Glomerular endothelial cell (primary cell): ENCODE measurements around the gene TMC1. TPM values are rescaled to one million over a fixed set of nuclear protein-coding genes. Genes with fewer than 3 reads are reported as not detected.

Experiments used
- DNase-seq: peaks from one replicate; pipeline ENCODE4 v3.0.0-alpha.2; 2011; ENCODE audit warnings: low read depth, low spot score; ENCODE audit errors: extremely low read depth
- total RNA-seq: library from RNA; depleted of rRNA; stranded (reverse); fragments of >200 nt; gene quantifications from 2 replicates; pipeline ENCODE4 v1.2.3, GENCODE V29; 2015

The TMC1 gene
- total RNA-seq, 1 donor from 2014 or later = 0.23 TPM

DNA sequence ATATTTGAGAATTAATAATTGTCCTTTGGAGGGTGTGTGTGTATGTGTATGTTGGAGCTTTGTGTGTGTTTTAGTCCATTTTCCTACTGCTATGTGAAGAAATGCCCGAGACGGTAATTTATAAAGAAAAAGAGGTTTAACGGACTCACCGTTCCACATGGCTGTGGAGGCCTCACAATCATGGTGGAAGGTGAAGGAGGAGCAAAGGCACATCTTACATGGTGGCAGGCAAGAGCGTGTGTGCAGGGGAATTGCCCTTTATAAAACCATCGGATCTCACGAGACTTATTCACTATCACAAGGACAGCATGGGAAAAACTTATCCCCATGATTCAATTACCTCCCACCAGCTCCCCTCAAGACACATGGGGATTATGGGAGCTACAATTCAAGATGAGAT is 44.1 kb downstream of the TMC1 start:
- DNase-seq = no peak

DNA sequence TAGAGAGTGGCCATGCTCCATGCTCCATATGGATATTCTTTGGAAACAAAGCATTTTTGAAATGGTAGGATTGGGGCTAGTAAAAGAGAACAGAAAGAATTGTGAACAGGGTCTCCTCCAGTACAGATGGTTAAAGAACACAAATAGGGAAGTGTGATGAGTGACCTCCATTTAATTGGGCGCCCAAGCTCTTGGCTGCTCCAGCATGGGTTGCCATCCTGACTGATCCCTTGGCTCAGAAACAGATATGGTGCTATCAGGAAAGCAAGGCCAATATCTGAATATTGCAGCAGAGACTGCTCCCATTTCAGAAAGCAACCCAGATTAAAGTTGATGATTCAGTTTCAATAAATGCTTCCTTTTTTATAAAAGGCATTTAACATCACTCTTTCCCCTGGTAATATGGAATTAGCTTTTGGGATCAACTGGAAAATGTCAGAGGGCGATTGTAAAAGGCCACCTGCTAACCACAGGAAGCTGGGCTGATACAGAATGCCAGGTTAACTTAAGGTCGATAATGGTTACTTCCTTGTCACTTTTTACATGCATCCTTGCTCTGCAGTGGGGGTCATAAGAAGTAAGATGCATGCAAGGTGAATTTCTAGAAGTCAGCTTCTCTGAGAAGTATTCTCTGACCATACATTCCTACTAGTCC is 52.9 kb downstream of the TMC1 start:
- no peak for DNase-seq

- DNase-seq = no peak
These were observed 54.3 kb downstream of the TMC1 start for GRCh38 chr9:72575666-72576065.

DNA sequence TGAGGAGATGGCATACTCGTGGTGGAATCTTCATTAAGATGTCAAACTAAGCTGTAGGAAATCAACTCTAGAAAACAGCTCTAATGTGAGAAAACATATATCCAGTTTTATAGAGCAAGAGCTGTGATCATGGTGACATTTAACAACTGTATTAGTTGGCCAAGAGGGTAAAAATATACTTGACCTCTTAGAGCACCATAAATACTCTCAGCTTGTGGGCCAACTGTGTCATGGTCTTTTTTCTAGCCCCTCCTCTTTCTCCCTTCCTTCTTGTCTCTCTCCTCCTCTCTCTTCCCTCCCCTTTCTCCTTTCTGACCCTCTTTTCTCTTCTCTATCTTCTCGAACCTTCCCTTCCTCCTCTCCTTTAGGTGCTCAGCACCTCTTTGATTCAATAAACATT is 54.7 kb downstream of the TMC1 start:
- DNase-seq = no peak

DNA sequence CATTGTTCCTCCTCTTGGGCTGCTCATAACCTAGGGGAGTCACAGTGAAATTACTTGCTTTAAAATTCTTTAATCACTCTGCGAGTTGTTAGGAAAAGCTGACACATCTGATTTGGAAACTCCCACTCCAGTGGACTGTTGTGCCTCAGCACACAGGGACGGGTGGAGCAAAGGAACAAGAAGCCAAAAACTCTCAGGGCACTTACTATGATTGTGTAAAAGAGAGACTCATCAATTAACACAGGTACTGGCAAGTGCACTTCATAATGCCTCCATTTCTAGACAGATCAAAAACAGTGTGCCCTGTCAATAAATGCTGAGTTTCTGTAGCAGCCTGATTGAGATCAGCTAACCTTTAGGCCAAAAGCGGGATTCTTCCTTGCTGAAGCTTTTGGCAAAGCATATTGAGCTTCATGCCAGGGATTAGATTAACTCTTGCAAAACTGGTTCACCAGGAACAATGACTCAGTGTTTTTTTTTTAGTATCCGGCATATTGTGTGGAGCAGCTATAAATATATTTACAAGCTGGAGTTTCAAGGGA is 55.9 kb downstream of the TMC1 start:
- DNase-seq = no peak

- DNase-seq = no peak
These were observed 57.8 kb downstream of the TMC1 start for GRCh38 chr9:72579190-72579589.

GRCh38 chr9:72579880-72580550 is 58.6 kb downstream of the TMC1 start:
- no peak for DNase-seq

DNA sequence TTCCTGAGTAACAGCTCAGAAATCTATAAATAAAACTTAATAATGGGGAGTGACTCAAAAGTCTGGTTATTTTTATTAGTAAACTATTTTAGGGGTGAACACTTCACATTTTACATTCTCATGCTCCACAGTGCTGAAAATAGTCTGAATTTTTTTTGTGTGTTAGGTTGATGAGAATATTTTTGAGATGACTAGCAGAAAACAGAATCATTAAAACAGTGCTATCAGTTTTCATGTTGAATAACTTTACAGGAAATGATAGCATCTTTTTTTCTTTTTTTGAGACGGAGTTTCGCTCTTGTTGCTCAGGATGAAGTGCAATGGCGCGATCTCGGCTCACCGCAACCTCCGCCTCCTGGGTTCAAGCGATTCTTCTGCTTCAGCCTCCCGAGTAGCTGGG is 60.3 kb downstream of the TMC1 start:
- DNase-seq = no peak

GRCh38 chr9:72583370-72583769 is 62.0 kb downstream of the TMC1 start:
- DNase-seq = no peak

DNA sequence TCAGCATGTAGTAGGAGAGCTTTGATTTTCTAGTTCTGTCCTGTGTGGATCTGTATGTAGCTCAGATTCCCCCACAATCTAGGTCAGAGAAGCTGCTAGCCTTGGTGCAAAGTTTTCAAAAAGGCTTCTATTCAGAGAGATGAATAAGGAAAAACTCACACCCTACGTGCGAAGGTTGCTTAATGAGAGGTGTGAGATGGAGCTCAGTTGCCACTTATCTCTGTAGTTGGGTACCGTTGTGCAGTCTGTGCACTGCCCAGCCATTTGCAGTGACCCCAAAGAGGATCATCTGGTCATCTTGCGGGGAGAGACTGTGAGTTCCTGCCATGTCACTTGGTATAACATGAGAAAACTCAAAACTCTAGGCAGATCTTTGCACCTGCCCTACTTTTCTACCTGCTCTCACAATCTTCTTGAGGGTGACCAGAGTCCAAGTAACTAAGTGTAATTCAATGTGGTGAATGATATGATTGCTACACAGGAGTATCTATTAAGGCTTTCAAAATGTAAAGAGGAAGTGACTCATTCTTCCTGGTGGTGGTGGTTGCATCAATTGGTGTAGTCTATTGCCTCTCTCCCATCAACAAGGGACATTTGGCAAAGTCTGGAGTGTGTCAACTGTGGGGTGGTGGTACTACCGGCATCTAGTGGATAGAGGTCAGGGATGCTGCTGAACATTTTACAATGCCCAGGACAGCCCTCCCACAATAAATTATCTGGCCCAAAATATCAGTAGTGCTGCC is 65.2 kb downstream of the TMC1 start:
- no peak for DNase-seq

DNA sequence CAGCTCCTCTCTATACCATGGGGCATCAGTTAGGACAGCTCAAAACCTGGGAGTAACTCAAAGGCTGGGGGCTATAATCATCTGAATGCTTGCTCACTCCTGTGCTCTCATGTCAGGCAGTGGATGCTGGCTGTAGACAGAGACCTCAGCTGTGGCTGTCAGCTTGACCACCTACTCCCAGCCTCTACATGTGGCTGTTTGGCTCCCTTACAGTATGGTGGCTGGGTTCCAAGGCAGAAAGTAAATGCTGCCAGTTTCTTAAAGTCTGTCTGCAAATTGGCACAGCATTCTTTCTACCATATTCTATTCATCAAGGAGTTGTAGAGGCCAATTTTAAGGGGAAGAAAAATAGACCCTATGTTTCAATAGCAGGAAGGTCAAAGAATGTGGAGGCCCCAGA is 66.9 kb downstream of the TMC1 start:
- no peak for DNase-seq

DNA sequence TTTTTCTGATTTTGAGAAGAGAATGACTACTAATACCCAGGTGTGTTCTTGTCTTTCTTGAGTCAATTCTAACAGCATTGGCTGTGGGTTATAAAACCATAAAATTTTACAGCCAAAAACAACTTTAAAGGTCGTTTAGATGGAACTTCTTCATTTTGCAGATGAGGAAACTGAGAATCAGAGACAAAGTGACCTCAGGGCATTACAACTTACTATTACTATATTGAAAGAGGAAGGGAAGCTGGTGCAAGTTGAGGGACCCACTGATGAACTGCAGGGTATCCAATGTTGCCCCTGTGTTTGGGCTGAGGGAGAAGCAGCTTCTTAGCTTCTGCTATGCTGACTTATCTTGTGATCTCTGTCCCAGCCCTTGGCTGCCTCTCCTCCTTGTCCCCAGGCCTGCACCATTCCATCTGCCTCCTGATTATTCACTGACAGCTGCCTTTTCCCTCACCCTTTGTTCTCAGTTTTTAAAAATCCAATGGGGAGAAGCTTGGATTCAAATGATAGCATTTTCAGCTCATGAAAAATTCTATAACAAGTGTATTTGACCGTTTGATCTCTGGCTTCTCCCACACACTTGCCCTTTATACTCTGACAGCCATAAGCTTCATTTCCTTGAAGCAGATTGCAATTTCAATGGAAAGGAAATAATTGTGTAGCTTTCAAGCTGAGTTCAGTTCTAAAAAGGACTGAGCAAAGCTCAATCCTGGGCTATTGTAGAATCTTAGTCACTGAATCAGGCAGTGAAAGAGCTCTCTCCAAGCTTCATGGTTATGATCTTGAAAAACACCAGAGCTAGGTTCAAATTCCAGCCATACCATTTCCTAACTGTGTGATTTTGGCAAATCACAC is 68.5 kb downstream of the TMC1 start:
- no peak for DNase-seq

- DNase-seq = no peak
These were observed 69.4 kb downstream of the TMC1 start for GRCh38 chr9:72590824-72591223.

GRCh38 chr9:72592502-72593403 is 71.3 kb downstream of the TMC1 start:
- no peak for DNase-seq

DNA sequence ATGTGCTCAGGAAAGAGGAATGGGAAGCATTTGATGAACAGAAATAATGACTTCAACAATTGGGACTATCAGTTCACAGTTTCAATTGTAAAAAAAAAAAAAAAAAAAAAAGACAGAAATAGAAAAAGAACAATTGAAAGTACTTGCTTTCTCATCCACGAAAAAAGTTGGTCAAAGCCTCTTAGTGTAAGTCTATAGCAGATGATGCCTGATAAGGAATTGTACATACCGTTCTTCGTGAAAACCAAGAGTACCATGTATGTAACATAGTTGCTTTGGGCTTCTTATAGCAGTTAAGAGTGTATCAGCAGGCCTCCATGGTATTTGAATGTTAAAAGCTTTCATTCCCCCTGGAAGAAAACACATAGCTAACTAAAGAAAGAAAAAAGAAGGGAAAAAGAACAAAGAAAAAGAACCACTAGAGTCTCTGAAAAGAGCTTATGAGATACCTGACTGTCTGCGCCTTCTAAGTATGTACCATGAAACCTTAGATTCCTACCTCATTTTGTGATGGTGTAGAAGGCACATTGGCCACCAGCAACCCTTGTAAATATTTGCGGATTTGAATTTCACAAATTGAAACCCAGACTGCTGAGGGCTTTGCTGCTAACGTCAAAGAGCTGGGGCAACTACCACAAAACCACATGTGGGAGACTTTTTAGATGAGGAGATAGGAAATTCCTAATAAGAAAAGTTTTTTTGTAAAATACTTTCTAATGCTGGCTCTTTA is 75.2 kb downstream of the TMC1 start:
- DNase-seq = no peak

GRCh38 chr9:72597181-72597517 is 75.7 kb downstream of the TMC1 start:
- no peak for DNase-seq

- no peak for DNase-seq
These were observed 76.2 kb downstream of the TMC1 start for GRCh38 chr9:72597601-72598000.

GRCh38 chr9:72598639-72599038 is 77.2 kb downstream of the TMC1 start:
- no peak for DNase-seq

DNA sequence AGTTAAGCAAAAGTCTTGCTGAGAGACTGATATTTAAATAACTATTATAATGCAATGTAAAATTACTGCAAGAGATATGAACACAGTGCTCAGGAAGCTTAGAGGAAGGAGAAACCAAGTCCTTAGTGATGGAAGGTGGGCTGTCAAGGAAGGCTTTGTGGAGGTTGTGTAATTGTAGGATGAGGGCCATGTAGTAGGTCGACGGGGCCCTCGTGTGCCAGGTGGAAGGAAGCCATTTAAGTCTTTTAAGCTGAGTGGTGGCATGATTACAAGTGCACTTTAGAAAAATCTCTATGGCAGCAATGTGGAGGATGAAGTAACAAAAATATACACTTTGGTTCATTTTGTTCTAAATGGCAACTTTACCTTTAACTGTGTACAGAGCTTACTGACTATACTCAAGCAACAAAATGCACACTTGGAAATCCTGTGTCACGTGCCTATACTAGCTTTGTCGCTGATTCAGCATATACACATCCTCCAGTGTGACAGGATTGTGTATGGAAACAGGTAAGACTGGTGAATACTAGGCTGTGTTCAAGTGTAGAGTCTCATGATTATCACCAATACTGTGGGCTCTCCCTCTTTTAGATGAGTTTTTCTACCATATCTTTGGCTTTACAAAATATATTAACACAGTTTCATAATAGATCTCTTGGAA is 78.6 kb downstream of the TMC1 start:
- no peak for DNase-seq
